ENCODE data around the gene CEP83.
"Not testable (repeated sequence)": the region's sequence is repeated elsewhere in the genome, so short reads cannot be mapped to it uniquely, and the experiment has no call there.

CEP83 gene

DNA sequence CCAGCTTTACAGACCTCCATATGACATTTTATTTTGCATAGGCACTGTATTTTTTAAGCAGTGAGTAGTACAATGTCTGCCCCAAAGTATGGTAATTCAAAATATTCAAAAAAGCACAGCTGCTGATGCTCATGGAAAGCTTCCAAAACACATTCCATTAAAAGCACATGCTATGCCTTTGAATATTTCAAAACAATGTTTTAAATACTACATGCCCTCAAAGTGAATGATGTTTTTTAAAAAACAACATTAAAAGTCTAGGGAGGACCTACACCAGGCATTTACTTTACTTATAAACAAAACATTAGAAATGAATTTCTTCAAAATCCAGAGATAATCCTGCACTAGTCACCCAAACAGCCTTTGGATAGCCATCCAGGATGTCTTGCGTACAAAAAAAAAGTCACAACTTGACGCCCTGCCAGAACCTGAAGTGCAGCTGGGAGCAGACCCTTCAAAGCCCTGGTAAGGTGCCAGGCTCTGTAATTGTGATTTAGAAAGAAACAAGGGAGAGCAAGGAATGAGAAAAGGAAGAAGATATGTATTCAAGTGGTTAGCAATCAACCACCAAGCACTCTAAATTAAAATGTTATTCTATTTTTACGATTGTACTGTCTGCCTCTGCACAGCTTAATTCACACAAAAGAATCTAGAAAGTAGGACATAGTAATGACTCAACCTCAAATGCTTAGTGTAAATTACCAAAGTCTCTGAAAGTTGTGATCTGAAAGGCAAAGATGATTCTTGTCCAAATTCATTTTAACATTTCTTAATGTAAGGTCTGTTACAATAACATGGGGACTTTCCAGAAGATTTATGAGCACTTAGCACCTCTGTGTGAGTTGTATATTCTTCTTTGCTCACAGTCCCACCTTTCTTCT lies 31.9 kb downstream of the CEP83 start:
- Histone ChIP-seq H3K4me2 (ENCODE audit: low read length) (no peak overlapping the region), H3K4me1 (ENCODE audit: control insufficient read depth, low read length) (peaks cover 6% of the 10 kb centered on the region), H3K27ac (ENCODE audit: low read depth, low read length) (no peak overlapping the region), H3K36me3 (ENCODE audit: control insufficient read depth, low read length) (peaks cover 7% of the 10 kb centered on the region), H4K20me1 (ENCODE audit: control insufficient read depth, insufficient read depth, low read depth, low read length) (no peaks in the 10 kb centered on the region), H3K4me3 (ENCODE audit: low read length) (no peak overlapping the region), H3K9me2 (replicated peaks; ENCODE audit: control insufficient read depth, low read length) (no peaks in the 10 kb centered on the region), H3K79me2 (ENCODE audit: control insufficient read depth, low read length) (peaks cover 51% of the 10 kb centered on the region), H3F3A (ENCODE audit: control insufficient read depth, insufficient read depth) (no peaks in the 10 kb centered on the region), H3K9me3 (ENCODE audit: control insufficient read depth, insufficient read depth, low read length) (peaks cover 34% of the 10 kb centered on the region), H3K27me3 (ENCODE audit: control insufficient read depth, low read length) (no peaks in the 10 kb centered on the region)
- no peak for TF ChIP-seq EZH2phosphoT487 (IDR thresholded peaks at IDR 0.05; ENCODE audit: borderline replicate concordance, low read length)
- TF ChIP-seq, protein P1, sequence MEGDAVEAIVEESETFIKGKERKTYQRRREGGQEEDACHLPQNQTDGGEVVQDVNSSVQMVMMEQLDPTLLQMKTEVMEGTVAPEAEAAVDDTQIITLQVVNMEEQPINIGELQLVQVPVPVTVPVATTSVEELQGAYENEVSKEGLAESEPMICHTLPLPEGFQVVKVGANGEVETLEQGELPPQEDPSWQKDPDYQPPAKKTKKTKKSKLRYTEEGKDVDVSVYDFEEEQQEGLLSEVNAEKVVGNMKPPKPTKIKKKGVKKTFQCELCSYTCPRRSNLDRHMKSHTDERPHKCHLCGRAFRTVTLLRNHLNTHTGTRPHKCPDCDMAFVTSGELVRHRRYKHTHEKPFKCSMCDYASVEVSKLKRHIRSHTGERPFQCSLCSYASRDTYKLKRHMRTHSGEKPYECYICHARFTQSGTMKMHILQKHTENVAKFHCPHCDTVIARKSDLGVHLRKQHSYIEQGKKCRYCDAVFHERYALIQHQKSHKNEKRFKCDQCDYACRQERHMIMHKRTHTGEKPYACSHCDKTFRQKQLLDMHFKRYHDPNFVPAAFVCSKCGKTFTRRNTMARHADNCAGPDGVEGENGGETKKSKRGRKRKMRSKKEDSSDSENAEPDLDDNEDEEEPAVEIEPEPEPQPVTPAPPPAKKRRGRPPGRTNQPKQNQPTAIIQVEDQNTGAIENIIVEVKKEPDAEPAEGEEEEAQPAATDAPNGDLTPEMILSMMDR (IDR thresholded peaks at IDR 0.05; ENCODE audit: low read depth, low read length, poor library complexity, severe bottlenecking): no peak

- Histone ChIP-seq H4K20me1 (ENCODE audit: control insufficient read depth, insufficient read depth, low read depth, low read length) (no peaks in the 10 kb centered on the region), H3K9me3 (ENCODE audit: control insufficient read depth, insufficient read depth, low read length) (peaks cover 44% of the 10 kb centered on the region), H3K4me1 (ENCODE audit: control insufficient read depth, low read length) (no peaks in the 10 kb centered on the region), H3K4me2 (ENCODE audit: low read length) (no peak overlapping the region), H3K27ac (ENCODE audit: low read depth, low read length) (no peak overlapping the region), H3F3A (ENCODE audit: control insufficient read depth, insufficient read depth) (no peaks in the 10 kb centered on the region; the same call in 1 of the 2 replicates), H3K9me2 (replicated peaks; ENCODE audit: control insufficient read depth, low read length) (no peaks in the 10 kb centered on the region), H3K79me2 (ENCODE audit: control insufficient read depth, low read length) (peaks cover 43% of the 10 kb centered on the region), H3K4me3 (ENCODE audit: low read length) (no peak overlapping the region), H3K36me3 (ENCODE audit: control insufficient read depth, low read length) (peaks cover 18% of the 10 kb centered on the region), H3K27me3 (ENCODE audit: control insufficient read depth, low read length) (no peaks in the 10 kb centered on the region)
- TF ChIP-seq, protein P1 (IDR thresholded peaks at IDR 0.05; ENCODE audit: low read depth, low read length, poor library complexity, severe bottlenecking): no peak
- TF ChIP-seq EZH2phosphoT487 (IDR thresholded peaks at IDR 0.05; ENCODE audit: borderline replicate concordance, low read length): no peak
Observed at GRCh38 chr12:94426049-94426448, 33.6 kb downstream of the CEP83 start.

GRCh38 chr12:94424830-94425229 lies 34.8 kb downstream of the CEP83 start:
- not testable (repeated sequence) for H3K27me3 ChIP-seq (ENCODE audit: control insufficient read depth, low read length); H3K9me2 ChIP-seq (replicated peaks; ENCODE audit: control insufficient read depth, low read length); H3F3A ChIP-seq (ENCODE audit: control insufficient read depth, insufficient read depth); H3K4me2 ChIP-seq (ENCODE audit: low read length); H3K27ac ChIP-seq (ENCODE audit: low read depth, low read length); H3K4me3 ChIP-seq (ENCODE audit: low read length); H4K20me1 ChIP-seq (ENCODE audit: control insufficient read depth, insufficient read depth, low read depth, low read length); H3K4me1 ChIP-seq (ENCODE audit: control insufficient read depth, low read length)
- Histone ChIP-seq H3K9me3 (ENCODE audit: control insufficient read depth, insufficient read depth, low read length) (peaks cover 34% of the 10 kb centered on the region), H3K79me2 (ENCODE audit: control insufficient read depth, low read length) (peaks cover 31% of the 10 kb centered on the region), H3K36me3 (ENCODE audit: control insufficient read depth, low read length) (peaks cover 13% of the 10 kb centered on the region)
